Stimulated activated CD4-positive, alpha-beta T cell treated with anti-CD3 and anti-CD28 coated beads, Interleukin-4, amount 100 ng/mL, for 1 hour (primary cell): Measurements from ENCODE around the gene SLC36A3.
"Not testable (repeated sequence)": the region's sequence is repeated elsewhere in the genome, so short reads cannot be mapped to it uniquely, and the experiment has no call there.

Experiments used
- DNase-seq: peaks from one replicate; pipeline ENCODE4 v3.0.0-alpha.2; 2020

SLC36A3 gene

GRCh38 chr5:151303666-151304065, at the start of gene SLC36A3:
Gene SLC36A3 (minus strand): TSS chr5:151303766. CDS start chr5:151303354, 412 bp downstream.
- no peak for DNase-seq

GRCh38 chr5:151351671-151352070, 48.1 kb upstream of the SLC36A3 start:
- DNase-seq, result no peak

GRCh38 chr5:151348789-151349188, 45.2 kb upstream of the SLC36A3 start:
- DNase-seq, result no peak

GRCh38 chr5:151347369-151347768, 43.8 kb upstream of the SLC36A3 start, which contains the start of gene SLC36A2:
Gene SLC36A2 (minus strand): TSS chr5:151347559. CDS start chr5:151347460, 99 bp downstream.
- no peak for DNase-seq

- DNase-seq, result no peak
These were observed 42.4 kb upstream of the SLC36A3 start for GRCh38 chr5:151345808-151346478.

GRCh38 chr5:151345187-151345807, 41.7 kb upstream of the SLC36A3 start:
- DNase-seq, result no peak

GRCh38 chr5:151344088-151344487, 40.5 kb upstream of the SLC36A3 start:
- no peak for DNase-seq

GRCh38 chr5:151340004-151340403, 36.4 kb upstream of the SLC36A3 start:
- no peak for DNase-seq

GRCh38 chr5:151338734-151339133, 35.2 kb upstream of the SLC36A3 start:
- no peak for DNase-seq

- DNase-seq, result no peak
These were observed 29.3 kb upstream of the SLC36A3 start for GRCh38 chr5:151332857-151333256.

GRCh38 chr5:151328734-151329133, 25.2 kb upstream of the SLC36A3 start:
- no peak for DNase-seq

GRCh38 chr5:151327585-151327984, 24.0 kb upstream of the SLC36A3 start:
- DNase-seq, result no peak

GRCh38 chr5:151326266-151326665, 22.7 kb upstream of the SLC36A3 start:
- no peak for DNase-seq

- no peak for DNase-seq
These were observed 16.9 kb upstream of the SLC36A3 start for GRCh38 chr5:151320481-151320880.

GRCh38 chr5:151318850-151319732, 15.5 kb upstream of the SLC36A3 start:
- no peak for DNase-seq

- DNase-seq, result no peak
These were observed 14.3 kb upstream of the SLC36A3 start for GRCh38 chr5:151317871-151318270.

- DNase-seq, result peak; percentile 49
These were observed 12.5 kb upstream of the SLC36A3 start for GRCh38 chr5:151315998-151316597.

GRCh38 chr5:151313357-151313756, 9.8 kb upstream of the SLC36A3 start:
- no peak for DNase-seq

- DNase-seq, result no peak
These were observed 9.3 kb upstream of the SLC36A3 start for GRCh38 chr5:151312756-151313324.

GRCh38 chr5:151310932-151311331, 7.4 kb upstream of the SLC36A3 start:
- DNase-seq, result no peak

- not testable (repeated sequence) for DNase-seq
These were observed 6.3 kb upstream of the SLC36A3 start for GRCh38 chr5:151309821-151310220.

GRCh38 chr5:151309266-151309665, 5.7 kb upstream of the SLC36A3 start:
- DNase-seq, result not testable (repeated sequence)
